Breast epithelium (tissue), 3 donors: Measurements from ENCODE around the gene ATXN1.

Experiments used
- POLR2A ChIP-seq: fragments of 450-650 bp; IDR thresholded peaks from one replicate; pipeline ENCODE4 v1.6.1; 2016; ENCODE audit warnings: antibody characterized with exemption, mild to moderate bottlenecking, moderate library complexity
- TF ChIP-seq, protein P1 (sequence below), 3 donors: fragments of 450-650 bp; IDR thresholded peaks; one replicate each; pipeline ENCODE4 v1.5.1; 2016 to 2017; ENCODE audit warnings: antibody characterized with exemption in 3 of 3, mild to moderate bottlenecking in 3 of 3, moderate library complexity in 3 of 3

DNA sequence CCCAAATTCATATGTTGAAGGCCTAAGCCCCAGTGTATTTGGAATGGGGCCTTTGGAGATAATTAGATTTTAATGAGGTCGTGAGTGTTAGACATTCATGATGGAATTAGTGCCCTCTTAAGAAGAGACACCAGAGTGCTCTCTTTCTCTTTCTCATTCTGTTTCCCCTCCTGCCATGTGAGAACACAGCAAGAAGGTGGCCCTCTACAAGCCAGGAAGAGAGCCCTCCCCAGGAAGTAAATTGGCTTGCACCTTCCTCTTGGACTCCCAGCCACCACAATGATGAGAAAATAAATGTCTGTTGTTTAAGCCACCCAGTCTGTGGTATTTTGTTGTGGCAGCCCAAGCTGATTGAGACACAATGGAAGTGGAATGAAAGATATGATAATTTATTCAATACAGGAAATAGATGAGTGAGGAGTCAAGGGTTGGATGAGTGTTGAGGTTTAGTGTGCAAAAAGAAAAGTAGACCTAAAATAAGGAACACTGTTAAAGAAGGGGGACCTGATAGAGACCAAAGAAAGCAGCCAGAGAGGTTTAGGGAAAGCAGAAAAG, 25.9 kb upstream of the ATXN1 start:
- TF ChIP-seq, protein P1, sequence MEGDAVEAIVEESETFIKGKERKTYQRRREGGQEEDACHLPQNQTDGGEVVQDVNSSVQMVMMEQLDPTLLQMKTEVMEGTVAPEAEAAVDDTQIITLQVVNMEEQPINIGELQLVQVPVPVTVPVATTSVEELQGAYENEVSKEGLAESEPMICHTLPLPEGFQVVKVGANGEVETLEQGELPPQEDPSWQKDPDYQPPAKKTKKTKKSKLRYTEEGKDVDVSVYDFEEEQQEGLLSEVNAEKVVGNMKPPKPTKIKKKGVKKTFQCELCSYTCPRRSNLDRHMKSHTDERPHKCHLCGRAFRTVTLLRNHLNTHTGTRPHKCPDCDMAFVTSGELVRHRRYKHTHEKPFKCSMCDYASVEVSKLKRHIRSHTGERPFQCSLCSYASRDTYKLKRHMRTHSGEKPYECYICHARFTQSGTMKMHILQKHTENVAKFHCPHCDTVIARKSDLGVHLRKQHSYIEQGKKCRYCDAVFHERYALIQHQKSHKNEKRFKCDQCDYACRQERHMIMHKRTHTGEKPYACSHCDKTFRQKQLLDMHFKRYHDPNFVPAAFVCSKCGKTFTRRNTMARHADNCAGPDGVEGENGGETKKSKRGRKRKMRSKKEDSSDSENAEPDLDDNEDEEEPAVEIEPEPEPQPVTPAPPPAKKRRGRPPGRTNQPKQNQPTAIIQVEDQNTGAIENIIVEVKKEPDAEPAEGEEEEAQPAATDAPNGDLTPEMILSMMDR (IDR thresholded peaks at IDR 0.05) = no peak
- no peak for TF ChIP-seq POLR2A
